ACC112 (cell line): ENCODE data around the gene RECK.
A peak's percentile ranks its signal among the peaks of the same experiment; 100 is the strongest.
"Not testable (repeated sequence)": the region's sequence is repeated elsewhere in the genome, so short reads cannot be mapped to it uniquely, and the experiment has no call there.

ENCODE experiments used
- H2AFZ ChIP-seq: fragments of 200-600 bp; sonication (generic); one replicate; pipeline ENCODE4 v1.6.0; 2017; ENCODE audit warnings: antibody characterized with exemption, low read length; ENCODE audit not compliant: unreplicated experiment
- H3K27ac ChIP-seq: fragments of 200-600 bp; sonication (generic); 2 replicates; pipeline ENCODE4 v1.5.1; 2014; ENCODE audit warnings: low read depth, mild to moderate bottlenecking, antibody characterized with exemption, low read length, moderate library complexity
- H3K27me3 ChIP-seq: fragments of 200-600 bp; sonication (generic); 2 replicates; pipeline ENCODE4 v1.6.1; 2014; ENCODE audit warnings: mild to moderate bottlenecking, antibody characterized with exemption, low read length, moderate library complexity, mixed read lengths; ENCODE audit not compliant: insufficient read depth
- H3K36me3 ChIP-seq: fragments of 200-600 bp; sonication (generic); 2 replicates; pipeline ENCODE4 v1.6.1; 2016; ENCODE audit warnings: mild to moderate bottlenecking, antibody characterized with exemption, low read length, moderate library complexity, mixed read lengths; ENCODE audit not compliant: insufficient read depth
- H3K4me1 ChIP-seq: fragments of 200-600 bp; sonication (generic); one replicate; pipeline ENCODE4 v1.6.1; 2016; ENCODE audit warnings: low read length, mixed read lengths; ENCODE audit not compliant: insufficient read depth, unreplicated experiment, control insufficient read depth
- H3K4me3 ChIP-seq: fragments of 200-600 bp; sonication (generic); 2 replicates; pipeline ENCODE4 v1.5.1; 2014; ENCODE audit warnings: mild to moderate bottlenecking, low read depth, low read length
- H3K79me2 ChIP-seq: fragments of 200-600 bp; sonication (generic); one replicate; pipeline ENCODE4 v1.6.0; 2016; ENCODE audit warnings: low read length; ENCODE audit not compliant: control insufficient read depth, unreplicated experiment, insufficient read depth

Gene RECK, protein sequence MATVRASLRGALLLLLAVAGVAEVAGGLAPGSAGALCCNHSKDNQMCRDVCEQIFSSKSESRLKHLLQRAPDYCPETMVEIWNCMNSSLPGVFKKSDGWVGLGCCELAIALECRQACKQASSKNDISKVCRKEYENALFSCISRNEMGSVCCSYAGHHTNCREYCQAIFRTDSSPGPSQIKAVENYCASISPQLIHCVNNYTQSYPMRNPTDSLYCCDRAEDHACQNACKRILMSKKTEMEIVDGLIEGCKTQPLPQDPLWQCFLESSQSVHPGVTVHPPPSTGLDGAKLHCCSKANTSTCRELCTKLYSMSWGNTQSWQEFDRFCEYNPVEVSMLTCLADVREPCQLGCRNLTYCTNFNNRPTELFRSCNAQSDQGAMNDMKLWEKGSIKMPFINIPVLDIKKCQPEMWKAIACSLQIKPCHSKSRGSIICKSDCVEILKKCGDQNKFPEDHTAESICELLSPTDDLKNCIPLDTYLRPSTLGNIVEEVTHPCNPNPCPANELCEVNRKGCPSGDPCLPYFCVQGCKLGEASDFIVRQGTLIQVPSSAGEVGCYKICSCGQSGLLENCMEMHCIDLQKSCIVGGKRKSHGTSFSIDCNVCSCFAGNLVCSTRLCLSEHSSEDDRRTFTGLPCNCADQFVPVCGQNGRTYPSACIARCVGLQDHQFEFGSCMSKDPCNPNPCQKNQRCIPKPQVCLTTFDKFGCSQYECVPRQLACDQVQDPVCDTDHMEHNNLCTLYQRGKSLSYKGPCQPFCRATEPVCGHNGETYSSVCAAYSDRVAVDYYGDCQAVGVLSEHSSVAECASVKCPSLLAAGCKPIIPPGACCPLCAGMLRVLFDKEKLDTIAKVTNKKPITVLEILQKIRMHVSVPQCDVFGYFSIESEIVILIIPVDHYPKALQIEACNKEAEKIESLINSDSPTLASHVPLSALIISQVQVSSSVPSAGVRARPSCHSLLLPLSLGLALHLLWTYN

DNA sequence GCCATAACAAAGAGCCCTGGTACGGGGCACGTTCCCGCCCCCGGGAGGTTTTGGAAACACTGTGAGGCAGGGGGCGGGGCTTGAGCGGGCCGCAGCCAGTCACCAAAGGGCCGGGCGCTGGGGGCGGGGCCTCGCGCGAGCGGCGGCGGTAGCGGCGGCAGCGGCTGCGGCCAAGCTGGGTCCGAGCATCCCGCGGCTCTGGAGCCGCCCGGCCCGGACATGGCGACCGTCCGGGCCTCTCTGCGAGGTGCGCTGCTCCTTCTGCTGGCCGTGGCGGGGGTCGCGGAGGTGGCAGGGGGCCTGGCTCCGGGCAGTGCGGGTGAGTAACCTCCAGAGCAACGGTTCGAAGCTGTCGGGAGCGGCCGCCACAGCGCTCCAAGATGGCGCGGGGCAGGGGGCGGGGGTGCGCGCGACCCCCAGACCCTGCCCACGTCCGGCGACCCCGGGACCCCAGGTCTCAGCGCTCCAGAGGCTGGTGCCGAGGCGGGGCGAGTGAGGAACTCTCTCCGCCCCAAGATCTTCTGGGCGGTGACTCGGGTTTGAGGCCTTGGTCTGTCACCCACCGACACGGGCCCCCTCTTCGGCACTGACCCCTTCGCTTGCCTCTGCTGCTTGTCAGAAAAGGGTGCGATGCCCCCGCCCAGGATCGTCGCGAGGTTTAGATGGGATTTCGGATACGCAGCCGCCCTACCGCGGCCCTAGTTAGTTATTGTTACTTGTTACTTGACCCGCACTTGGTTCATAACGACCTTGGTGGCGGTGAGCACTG lies at the start of gene RECK:
Gene RECK, plus strand, starts transcription at position 134 of the 769 bp plus-strand sequence. Its CDS starts 86 bp downstream, at position 220.
- Histone ChIP-seq H3K4me3 (peak within 1 kb of the TSS; percentile 84), H3K27ac (peak within 1 kb of the TSS; percentile 43), H3K27me3 (no peaks in the 10 kb centered on the region), H2AFZ (peak within 1 kb of the TSS; percentile 65), H3K4me1 (peaks cover 37% of the 10 kb centered on the region), H3K79me2 (peaks cover 49% of the 10 kb centered on the region), H3K36me3 (no peaks in the 10 kb centered on the region)

DNA sequence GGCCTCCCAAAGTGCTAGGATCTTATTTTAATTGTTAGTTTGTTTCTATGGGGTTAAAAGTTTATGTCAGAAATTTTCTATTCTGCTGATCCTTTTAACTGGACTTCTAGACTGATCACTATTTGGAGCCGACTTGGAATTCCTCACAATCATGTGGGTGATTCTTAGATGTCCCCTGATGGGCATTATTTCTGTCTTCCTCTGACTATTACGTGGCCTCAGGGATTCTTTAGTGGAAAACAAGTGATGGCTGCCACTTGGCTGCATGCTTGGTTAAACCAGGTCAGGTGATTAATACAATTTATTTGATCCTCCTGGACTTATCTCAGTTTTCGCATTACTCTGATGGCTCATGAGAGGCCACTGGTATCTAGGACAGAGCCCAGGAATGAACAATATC lies 46.6 kb upstream of the RECK start:
- H3K79me2 ChIP-seq = no peaks in the 10 kb centered on the region
- H3K4me1 ChIP-seq = no peaks in the 10 kb centered on the region
- no peak overlapping the region for H3K27ac ChIP-seq
- no peak overlapping the region for H2AFZ ChIP-seq
- no peaks in the 10 kb centered on the region for H3K27me3 ChIP-seq
- no peaks in the 10 kb centered on the region for H3K36me3 ChIP-seq
- H3K4me3 ChIP-seq = no peak overlapping the region

DNA sequence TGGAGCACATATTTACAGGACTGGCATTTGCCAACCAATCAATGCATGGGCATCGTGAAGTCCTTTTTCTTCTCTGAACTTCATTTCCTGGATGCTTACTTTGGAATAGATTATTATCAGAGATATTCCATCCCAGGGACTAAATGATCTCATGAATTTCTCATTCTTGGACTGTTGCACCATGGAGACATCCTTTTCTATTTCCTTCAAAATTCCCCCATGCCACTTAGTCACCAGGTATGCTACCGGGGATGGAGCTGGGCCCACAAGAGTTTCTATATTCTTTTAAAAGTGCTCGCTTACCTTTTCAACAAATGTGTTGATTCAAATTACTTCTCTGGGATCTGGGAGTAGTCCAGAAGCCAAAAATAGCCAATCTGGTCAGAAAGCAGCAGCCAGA lies 43.6 kb upstream of the RECK start:
- H3K27ac ChIP-seq, H3K79me2 ChIP-seq, H2AFZ ChIP-seq, H3K27me3 ChIP-seq, H3K36me3 ChIP-seq, H3K4me3 ChIP-seq: not testable (repeated sequence)
- peaks cover 13% of the 10 kb centered on the region for H3K4me1 ChIP-seq

DNA sequence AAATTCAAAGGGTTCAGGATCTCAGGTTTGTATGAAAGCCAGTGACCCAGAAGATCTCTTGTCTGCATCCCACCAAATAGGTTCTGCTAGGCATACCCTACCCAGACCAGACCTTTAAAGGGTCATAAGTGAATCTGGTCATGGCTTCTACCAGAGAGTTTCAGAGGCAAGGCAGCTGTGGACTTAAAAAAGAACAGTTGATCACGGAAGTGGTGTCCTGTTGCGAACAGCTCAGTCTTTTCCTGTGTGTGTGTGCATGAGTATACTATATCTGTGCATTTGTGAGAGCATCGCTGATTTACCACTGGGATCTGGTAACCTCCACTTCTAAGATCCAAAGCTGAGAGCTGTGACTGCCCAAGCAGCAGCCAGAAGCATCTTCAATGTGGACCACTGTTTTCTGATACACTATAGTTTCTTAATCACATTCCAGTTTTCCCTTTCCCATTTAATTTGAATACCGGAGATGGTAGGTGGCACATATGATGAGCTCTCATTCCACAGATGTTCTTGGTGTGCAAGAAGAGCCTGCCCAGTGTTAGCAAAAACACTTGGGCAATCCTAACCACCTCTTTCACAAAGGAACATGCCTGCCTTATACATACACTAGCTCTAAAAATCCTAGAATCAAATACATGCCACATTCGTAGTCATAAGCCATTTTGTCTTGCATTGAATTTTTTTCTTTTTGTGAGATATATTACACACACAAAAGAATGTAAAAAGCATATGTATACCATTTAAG lies 42.6 kb upstream of the RECK start:
- H3K27ac ChIP-seq = no peak overlapping the region
- no peaks in the 10 kb centered on the region for H3K36me3 ChIP-seq
- no peaks in the 10 kb centered on the region for H3K27me3 ChIP-seq

DNA sequence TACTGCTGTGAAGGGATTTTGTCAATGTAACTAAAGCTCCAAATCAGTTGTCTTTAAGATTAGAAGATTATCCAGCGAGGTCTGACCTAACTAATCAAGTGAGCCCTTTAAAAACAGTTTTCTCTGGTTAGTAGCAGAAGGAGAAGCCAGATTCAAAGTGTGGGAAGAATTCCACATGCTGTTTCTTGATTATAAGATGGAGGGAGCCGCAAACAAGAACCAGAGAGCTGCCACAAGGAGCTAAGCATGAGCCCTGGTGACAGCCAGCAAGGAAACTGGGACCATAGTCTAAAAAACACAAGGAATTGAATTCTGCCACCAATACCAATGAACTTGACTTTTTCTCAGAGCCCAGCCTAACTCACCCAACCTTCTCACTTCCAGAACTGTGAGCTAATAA lies 41.8 kb upstream of the RECK start:
- H3K79me2 ChIP-seq = no peaks in the 10 kb centered on the region
- H3K4me3 ChIP-seq = no peak overlapping the region
- H3K4me1 ChIP-seq = peaks cover 13% of the 10 kb centered on the region
- no peak overlapping the region for H3K27ac ChIP-seq
- H3K36me3 ChIP-seq = no peaks in the 10 kb centered on the region
- H2AFZ ChIP-seq = no peak overlapping the region
- H3K27me3 ChIP-seq = no peaks in the 10 kb centered on the region

More for the DNA sequence above, 42.6 kb upstream of the RECK start:
- Histone ChIP-seq H2AFZ (no peak overlapping the region), H3K4me3 (no peak overlapping the region), H3K79me2 (no peaks in the 10 kb centered on the region), H3K4me1 (peaks cover 13% of the 10 kb centered on the region)

DNA sequence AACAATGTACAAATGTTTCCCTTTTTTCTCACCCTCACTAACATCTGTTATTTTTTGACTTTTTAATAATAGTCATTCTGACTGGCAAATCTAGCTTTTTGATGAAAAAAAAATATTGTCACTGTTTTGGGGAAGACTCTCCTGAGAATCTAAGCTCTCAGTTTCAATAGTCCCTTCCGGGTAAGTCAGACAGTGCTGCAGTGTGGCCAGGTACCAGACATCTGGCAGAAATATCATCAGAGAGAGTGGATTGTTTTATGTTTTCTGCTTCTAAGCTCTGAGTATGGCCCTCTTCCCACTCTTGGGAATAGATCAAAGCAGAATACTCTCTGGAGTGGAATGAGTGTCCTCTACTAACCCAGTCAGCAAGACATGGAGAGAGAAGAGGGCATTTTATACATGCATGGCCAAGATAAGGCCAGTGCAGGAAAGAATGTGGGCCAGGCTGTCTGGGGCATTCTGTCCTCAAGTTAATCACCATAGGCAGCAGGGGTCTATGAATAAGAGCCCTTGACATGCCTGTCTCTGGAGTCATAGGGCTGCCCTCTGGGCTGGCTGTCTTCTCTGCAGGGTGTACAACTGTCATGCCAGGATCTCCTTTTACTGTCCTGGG lies 40.2 kb upstream of the RECK start:
- H3K4me1 ChIP-seq = peaks cover 13% of the 10 kb centered on the region
- no peaks in the 10 kb centered on the region for H3K36me3 ChIP-seq
- H3K27me3 ChIP-seq = no peaks in the 10 kb centered on the region
- H3K79me2 ChIP-seq = no peaks in the 10 kb centered on the region
- no peak overlapping the region for H3K4me3 ChIP-seq
- H3K27ac ChIP-seq = peak overlapping the region; percentile 71
- H2AFZ ChIP-seq = no peak overlapping the region

DNA sequence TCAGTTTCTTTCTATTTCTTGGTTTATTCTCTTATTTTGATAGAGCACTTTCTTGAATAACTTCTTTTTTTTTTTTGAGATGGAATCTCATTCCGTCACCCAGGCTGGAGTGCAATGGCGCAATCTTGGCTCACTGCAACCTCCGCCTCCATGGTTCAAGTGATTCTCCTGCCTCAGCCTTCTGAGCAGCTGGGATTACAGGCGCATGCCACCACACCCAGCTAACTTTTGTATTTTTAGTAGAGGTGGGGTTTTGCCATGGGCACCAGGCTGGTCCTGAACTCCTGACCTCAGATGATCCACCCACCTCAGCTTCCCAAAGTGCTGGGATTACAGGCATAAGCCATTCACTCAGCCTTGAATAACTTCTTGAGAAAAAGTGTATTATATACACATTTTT lies 39.7 kb upstream of the RECK start:
- peaks cover 13% of the 10 kb centered on the region for H3K4me1 ChIP-seq
- not testable (repeated sequence) for H3K27me3 ChIP-seq, H2AFZ ChIP-seq

DNA sequence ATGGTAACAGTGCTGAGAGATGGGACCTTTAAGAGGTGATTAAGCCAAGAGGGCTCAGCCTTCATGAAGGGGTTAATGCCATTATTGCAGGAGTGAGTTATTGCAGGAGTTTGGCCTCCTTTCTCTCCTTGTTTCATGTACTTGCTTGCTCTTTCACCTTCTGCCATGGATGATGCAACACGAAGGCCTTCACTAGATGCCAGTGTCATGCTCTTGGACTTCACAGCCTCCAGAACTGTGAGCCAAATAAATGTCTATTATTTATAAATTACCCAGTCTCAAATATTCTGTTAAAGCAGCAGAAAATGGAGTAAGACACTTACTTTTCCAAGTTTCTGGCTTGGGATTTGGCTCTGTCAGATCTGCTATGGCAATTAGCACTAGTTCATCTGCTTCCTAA lies 38.4 kb upstream of the RECK start:
- H3K36me3 ChIP-seq = no peaks in the 10 kb centered on the region

More for the DNA sequence above, 39.7 kb upstream of the RECK start:
- peak overlapping the region; percentile 71 for H3K27ac ChIP-seq
- H3K36me3 ChIP-seq, H3K4me3 ChIP-seq, H3K79me2 ChIP-seq: not testable (repeated sequence)

DNA sequence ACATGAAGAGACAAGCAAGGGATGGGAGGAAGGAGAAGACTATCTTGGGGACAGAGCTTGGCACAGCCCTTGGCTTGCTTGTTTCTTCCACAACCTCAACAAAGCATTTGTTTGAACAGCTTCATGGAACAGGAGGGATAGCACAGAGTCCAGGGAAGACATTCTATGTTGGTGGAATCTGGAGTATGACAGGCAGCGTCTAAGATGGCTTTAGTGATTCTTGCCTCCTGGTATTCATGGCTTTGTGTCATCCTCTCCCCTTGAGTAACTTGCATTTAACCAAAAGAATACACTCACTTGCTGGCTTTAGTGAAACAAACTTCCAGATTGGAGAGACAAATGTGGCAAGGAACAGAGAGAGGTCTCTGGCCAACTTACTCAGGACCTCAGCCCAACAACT lies 30.8 kb upstream of the RECK start:
- Histone ChIP-seq H3K79me2 (no peaks in the 10 kb centered on the region), H3K36me3 (no peaks in the 10 kb centered on the region), H3K27me3 (peaks cover 21% of the 10 kb centered on the region; the same call in 1 of the 2 replicates), H3K27ac (no peak overlapping the region), H2AFZ (no peak overlapping the region), H3K4me3 (no peak overlapping the region), H3K4me1 (no peaks in the 10 kb centered on the region)

More for the DNA sequence above, 38.4 kb upstream of the RECK start:
- no peaks in the 10 kb centered on the region for H3K27me3 ChIP-seq
- no peak overlapping the region for H3K27ac ChIP-seq
- H3K4me1 ChIP-seq = peaks cover 13% of the 10 kb centered on the region
- no peak overlapping the region for H2AFZ ChIP-seq
- no peaks in the 10 kb centered on the region for H3K79me2 ChIP-seq
- no peak overlapping the region for H3K4me3 ChIP-seq
